Measurements from ENCODE around the gene ETV7. TPM values are rescaled to one million over a fixed set of nuclear protein-coding genes. Genes with fewer than 3 reads are reported as not detected.

ETV7 gene
- total RNA-seq, 1 donor = 0.73 TPM

- Histone ChIP-seq H3K4me3 (ENCODE audit: low read length) (no peak overlapping the region), H3K4me1 (ENCODE audit: insufficient read depth, low read length) (peaks cover 23% of the 10 kb centered on the region), H3K27me3 (ENCODE audit: insufficient read depth, low read length) (no peaks in the 10 kb centered on the region), H3K9me3 (ENCODE audit: low read depth, low read length) (no peaks in the 10 kb centered on the region)
Measured at GRCh38 chr6:36362551-36363370, 24.7 kb downstream of the ETV7 start.

DNA sequence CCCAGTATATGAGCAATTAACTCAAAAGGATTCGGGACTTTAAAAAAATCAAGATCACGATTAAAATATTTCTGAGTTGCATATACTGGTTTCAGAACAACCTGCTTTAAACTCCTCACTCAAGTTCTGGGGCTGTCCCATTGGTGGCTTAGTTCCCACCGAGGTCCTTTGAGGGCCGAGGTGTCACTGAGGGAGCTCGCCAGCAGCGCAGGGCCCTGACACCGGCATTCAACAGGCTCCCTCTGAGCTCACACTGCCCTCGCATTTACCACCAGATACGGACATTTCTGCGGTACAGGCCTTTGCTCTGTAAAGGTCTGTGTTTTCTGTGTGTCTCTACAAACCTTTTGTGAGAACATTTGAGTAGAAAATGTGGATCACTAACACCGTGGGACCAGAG lies 26.4 kb downstream of the ETV7 start:
- no peaks in the 10 kb centered on the region for H3K9me3 ChIP-seq (ENCODE audit: low read depth, low read length)
- no peak overlapping the region for H3K4me3 ChIP-seq (ENCODE audit: low read length)
- H3K27me3 ChIP-seq (ENCODE audit: insufficient read depth, low read length) = no peaks in the 10 kb centered on the region
- H3K4me1 ChIP-seq (ENCODE audit: insufficient read depth, low read length) = peaks cover 28% of the 10 kb centered on the region

DNA sequence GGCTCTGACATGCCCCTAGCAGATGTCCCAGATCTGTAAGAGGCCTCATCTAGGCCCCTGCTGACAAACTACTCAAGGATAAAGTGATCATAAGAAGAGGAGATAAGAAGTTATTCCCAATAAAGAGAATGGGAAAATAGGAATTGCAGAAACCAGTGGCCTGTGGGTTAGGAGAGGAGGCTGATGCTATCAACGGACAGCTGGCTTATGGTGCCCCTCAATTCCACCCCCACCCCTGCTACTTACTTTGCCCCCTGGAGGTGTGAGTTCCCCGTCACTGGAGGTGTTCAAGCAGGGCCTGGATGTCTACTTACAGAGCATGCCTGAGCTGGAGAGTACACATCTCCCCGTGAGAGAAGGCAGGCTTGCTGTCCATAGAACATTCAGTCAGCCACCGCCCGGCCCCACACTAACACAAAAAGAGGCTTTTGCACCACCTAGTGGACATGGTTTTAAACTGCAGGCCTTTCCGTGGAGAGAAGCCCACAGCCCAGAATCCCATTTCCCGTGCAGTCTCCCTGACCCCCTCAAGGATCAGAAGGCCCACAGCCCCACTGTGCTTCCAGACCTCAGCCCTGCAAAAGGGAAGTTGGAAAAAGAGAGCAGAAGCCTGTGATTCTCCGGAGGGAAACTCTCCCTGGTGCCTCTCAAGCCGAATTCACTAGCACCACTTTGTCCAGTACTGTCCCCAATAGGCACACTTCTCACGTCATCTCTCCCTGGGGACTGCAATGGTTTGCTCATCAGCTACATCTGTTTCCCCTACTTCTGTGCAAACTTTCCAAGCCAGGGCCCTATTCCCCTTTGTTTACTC lies 27.0 kb downstream of the ETV7 start:
- Histone ChIP-seq H3K4me1 (ENCODE audit: insufficient read depth, low read length) (peaks cover 34% of the 10 kb centered on the region), H3K9me3 (ENCODE audit: low read depth, low read length) (no peaks in the 10 kb centered on the region), H3K27me3 (ENCODE audit: insufficient read depth, low read length) (no peaks in the 10 kb centered on the region), H3K4me3 (ENCODE audit: low read length) (no peak overlapping the region)

DNA sequence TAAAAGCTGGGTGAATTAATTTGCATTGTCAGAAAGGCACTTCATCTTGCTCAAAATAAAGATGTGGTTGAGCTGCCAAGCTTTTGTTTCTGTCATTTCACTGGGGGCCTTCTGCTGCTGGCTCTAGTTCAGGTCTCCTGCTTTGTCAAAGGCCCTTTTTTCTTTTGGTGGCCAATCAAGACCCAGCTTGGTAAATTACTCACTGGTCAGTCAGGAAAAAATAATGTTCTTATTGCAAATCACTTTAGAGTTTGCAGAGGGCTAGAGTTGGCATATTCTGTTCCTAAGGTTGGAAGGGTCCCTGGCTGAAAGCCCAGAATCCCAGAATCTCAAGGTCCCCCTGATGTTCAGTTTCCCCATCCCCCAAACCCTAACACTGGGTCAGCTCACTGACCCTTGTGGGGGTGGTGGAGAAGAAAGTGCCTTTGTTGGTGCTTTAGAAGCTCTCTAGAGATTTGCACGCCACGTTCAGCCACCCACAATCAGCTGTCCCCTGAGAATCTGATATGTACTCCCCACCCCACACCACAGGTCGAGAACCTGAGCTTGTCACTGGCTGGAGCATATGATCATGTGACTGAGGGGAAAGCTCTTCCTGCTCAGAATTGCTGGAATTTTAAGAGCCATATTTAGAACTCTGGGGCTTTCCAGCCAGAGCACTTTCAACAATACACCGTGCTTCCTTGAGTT lies 29.1 kb downstream of the ETV7 start:
- H3K27me3 ChIP-seq (ENCODE audit: insufficient read depth, low read length) = no peaks in the 10 kb centered on the region
- H3K4me1 ChIP-seq (ENCODE audit: insufficient read depth, low read length) = peaks cover 28% of the 10 kb centered on the region
- no peaks in the 10 kb centered on the region for H3K9me3 ChIP-seq (ENCODE audit: low read depth, low read length)
- H3K4me3 ChIP-seq (ENCODE audit: low read length) = no peak overlapping the region

DNA sequence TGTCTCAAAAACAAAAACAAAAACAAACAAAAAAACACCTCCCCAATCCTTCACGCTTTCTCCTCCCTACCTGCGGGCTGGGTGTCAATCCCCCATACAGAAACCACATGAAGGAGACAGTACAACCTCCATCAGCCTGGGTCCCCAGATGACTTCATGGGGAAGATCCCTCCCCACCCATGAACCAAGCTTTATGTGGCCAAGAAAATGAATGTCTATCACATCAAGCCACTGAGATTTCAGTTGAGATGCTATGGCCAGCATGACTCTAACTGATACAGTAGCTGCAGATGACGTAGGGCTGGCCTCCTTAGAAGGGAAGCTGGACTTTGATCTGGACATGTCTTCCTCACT lies 29.6 kb downstream of the ETV7 start:
- H3K9me3 ChIP-seq (ENCODE audit: low read depth, low read length) = no peaks in the 10 kb centered on the region
- H3K27me3 ChIP-seq (ENCODE audit: insufficient read depth, low read length) = no peaks in the 10 kb centered on the region
- H3K4me1 ChIP-seq (ENCODE audit: insufficient read depth, low read length) = peaks cover 22% of the 10 kb centered on the region
- H3K4me3 ChIP-seq (ENCODE audit: low read length) = no peak overlapping the region

- H3K9me3 ChIP-seq (ENCODE audit: low read depth, low read length) = no peaks in the 10 kb centered on the region
- H3K4me3 ChIP-seq (ENCODE audit: low read length) = no peak overlapping the region
- peaks cover 16% of the 10 kb centered on the region for H3K4me1 ChIP-seq (ENCODE audit: insufficient read depth, low read length)
- H3K27me3 ChIP-seq (ENCODE audit: insufficient read depth, low read length) = no peaks in the 10 kb centered on the region
Measured at GRCh38 chr6:36355819-36356218, 31.6 kb downstream of the ETV7 start.

- Histone ChIP-seq H3K9me3 (ENCODE audit: low read depth, low read length) (no peaks in the 10 kb centered on the region), H3K4me3 (ENCODE audit: low read length) (no peak overlapping the region), H3K4me1 (ENCODE audit: insufficient read depth, low read length) (peaks cover 10% of the 10 kb centered on the region), H3K27me3 (ENCODE audit: insufficient read depth, low read length) (no peaks in the 10 kb centered on the region)
Measured at GRCh38 chr6:36353411-36353915, 34.0 kb downstream of the ETV7 start.

DNA sequence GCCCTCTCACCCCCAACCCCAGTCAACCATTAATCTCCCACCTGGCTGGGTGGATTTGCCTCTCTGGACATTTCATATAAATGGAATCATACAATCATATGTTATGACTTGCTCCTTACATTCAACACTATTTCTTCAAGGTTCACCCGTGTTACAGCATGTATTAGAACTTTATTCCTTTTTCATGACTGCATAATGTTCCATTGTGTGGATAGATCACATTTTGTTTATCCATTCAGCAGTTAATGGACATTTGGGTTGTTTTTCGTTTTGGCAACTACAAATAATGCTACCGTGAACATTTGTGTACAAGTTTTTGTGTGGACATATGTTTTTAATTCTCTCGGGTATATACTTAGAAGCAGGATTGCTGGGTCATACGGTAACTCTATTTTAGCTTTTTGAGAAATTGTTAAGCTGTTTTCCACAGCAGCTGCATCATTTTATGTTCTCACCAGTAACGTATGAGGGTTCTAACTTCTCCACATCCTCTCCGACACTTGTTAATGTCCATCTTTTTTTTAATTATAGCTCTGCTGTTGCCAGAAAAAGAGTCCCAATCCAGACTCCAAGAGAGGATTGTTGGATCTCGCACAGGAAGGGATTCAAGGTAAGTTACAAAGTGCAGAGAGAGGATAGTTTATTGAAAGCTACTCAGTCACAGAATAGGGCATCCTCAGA lies 34.9 kb downstream of the ETV7 start:
- H3K9me3 ChIP-seq (ENCODE audit: low read depth, low read length) = no peaks in the 10 kb centered on the region
- peaks cover 10% of the 10 kb centered on the region for H3K4me1 ChIP-seq (ENCODE audit: insufficient read depth, low read length)
- H3K4me3 ChIP-seq (ENCODE audit: low read length) = no peak overlapping the region
- no peaks in the 10 kb centered on the region for H3K27me3 ChIP-seq (ENCODE audit: insufficient read depth, low read length)

DNA sequence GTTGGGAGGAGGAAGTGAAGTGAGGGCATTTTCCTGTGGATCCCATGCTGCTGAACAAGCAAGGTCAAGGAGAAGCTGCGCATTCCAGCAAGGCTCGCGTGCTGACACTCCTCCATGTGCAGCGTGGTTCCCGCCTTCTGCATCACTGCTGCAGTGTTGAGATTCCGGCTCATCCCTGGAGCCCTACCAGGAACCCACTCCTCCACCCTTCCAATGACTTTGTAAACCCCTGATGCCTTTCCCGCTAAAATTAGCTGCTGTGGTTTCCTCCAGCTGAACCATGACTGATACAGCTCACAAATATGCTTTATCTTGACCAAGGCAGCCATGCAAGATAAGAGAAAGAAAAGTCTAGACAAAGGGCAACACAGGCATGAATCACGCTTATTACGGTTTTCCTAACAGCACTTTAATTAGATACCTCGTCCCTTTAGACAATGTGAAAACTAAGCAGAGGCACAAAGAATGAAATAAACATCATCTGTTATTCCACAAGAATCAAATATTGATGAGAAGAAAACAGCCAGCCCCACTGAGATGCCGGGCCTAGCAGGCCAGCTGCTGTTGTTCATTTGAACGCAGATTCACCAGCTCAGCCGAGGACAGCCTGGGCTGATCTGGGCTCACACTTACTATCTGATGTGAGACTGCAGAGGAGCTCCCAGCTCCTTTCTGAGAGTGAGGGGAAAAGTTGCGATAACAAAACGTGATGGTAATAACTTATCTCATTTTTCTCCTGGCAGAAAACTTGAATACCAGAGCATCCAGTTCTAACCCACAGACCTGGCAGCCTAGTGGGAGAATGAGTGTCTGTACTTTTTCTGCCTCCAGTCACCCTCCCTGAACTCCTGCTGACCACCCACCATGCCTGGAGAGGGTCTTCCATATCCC lies 36.5 kb downstream of the ETV7 start:
- Histone ChIP-seq H3K9me3 (ENCODE audit: low read depth, low read length) (no peaks in the 10 kb centered on the region), H3K27me3 (ENCODE audit: insufficient read depth, low read length) (no peaks in the 10 kb centered on the region), H3K4me1 (ENCODE audit: insufficient read depth, low read length) (peaks cover 4% of the 10 kb centered on the region), H3K4me3 (ENCODE audit: low read length) (no peak overlapping the region)

GRCh38 chr6:36350082-36350481 lies 37.4 kb downstream of the ETV7 start:
- Histone ChIP-seq H3K4me1 (ENCODE audit: insufficient read depth, low read length) (no peaks in the 10 kb centered on the region), H3K4me3 (ENCODE audit: low read length) (no peak overlapping the region), H3K9me3 (ENCODE audit: low read depth, low read length) (no peaks in the 10 kb centered on the region), H3K27me3 (ENCODE audit: insufficient read depth, low read length) (no peaks in the 10 kb centered on the region)

DNA sequence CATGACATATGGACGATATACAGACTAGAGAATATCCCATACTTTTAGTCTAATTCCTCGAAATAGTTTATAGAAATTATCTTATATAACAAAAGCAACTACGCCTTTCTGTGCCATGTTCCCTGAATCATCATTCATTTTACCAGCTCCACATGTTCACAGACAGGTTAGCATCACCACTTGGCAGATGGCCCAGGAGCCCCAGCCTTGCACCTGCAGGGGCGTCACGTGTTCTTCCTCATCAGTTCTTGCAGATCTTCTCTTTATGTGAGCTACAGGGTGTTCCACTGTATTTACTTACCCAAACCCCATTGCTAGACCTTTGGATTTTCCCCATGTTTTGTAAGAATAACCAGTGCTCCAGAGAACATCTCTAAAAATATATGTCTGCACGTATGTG lies 38.2 kb downstream of the ETV7 start:
- no peaks in the 10 kb centered on the region for H3K4me1 ChIP-seq (ENCODE audit: insufficient read depth, low read length)
- no peaks in the 10 kb centered on the region for H3K9me3 ChIP-seq (ENCODE audit: low read depth, low read length)
- no peak overlapping the region for H3K4me3 ChIP-seq (ENCODE audit: low read length)
- no peaks in the 10 kb centered on the region for H3K27me3 ChIP-seq (ENCODE audit: insufficient read depth, low read length)

DNA sequence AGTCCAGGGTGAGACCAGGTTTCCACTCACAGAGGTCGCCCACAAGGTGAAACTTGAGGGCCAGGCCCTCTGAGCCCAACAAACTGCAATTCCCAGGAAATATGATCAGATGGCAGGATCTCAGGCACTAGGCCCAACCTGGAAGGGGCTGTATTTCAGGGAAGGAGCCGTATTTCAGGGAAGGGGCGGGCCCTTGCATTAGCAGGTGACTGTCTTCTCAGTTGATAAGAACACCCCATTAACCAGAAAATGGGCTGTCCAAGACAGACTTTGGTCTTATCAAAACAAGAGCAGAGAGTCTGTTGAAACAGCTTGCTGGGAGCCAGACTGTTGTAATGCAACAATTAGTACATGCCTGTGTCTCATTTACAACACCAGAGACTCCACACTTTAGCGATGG lies 39.8 kb downstream of the ETV7 start:
- H3K9me3 ChIP-seq (ENCODE audit: low read depth, low read length) = no peaks in the 10 kb centered on the region
- H3K4me3 ChIP-seq (ENCODE audit: low read length) = no peak overlapping the region
- H3K27me3 ChIP-seq (ENCODE audit: insufficient read depth, low read length) = no peaks in the 10 kb centered on the region
- H3K4me1 ChIP-seq (ENCODE audit: insufficient read depth, low read length) = no peaks in the 10 kb centered on the region

DNA sequence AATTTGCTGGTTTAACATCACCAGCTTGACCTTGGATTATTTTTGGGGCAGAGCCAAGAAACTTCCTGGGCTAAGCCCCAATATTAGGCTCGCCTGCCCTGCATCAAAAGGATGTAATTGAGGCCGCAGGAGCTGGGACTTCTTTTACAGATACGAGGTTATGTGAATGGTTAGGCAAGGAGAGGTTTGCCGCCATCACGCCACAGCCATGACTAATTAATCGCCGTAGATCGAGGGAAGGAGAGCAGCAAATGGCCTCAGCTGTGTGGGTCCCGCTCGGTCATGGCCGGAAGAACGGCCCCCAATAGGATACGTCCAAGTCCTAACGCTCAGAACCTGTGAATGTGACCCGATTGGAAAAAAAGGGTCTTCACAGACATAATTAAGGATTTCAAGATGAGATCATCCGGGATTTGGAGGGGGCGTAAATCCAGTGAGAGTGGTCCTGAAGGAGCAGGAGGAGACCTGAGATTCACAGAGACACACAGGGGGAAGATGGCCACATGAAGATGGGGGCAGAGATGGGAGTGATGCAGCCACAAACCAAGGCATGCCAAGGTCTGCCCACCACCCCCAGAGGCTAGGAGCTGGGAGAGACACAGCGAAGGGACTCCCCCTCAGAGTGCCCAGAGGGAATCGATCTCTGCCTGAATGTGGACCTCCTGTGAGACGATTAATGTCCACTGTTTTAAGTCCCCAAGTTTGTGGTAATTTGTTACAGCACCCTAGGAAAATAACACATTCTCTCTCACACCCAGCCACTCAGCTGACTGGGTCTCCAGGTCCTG lies 40.8 kb downstream of the ETV7 start:
- no peaks in the 10 kb centered on the region for H3K9me3 ChIP-seq (ENCODE audit: low read depth, low read length)
- H3K4me3 ChIP-seq (ENCODE audit: low read length) = no peak overlapping the region
- H3K27me3 ChIP-seq (ENCODE audit: insufficient read depth, low read length) = no peaks in the 10 kb centered on the region
- no peaks in the 10 kb centered on the region for H3K4me1 ChIP-seq (ENCODE audit: insufficient read depth, low read length)

Measured in mononuclear cell (primary cell).